ENCODE results near the gene VEGFC.

VEGFC gene

DNA sequence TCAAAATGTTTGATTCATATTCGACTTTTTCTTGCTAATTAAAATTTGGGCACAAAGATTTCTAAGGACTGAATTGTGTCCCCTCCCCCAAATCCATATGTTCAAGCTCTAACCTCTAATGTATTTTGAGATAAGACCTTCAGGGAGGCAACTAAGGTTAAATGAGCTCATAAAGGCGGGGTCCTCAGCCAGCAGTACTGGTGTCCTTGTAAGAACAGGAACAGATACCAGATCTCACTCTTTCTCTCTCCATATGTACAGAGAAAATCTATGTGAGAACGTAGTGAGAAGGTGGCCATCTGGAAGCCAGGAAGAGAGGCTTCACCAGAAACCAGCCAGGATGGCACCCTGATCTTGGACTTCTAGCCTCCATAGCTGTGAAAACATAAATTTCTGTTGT is 116.9 kb downstream of the VEGFC start:
- DNase-seq: no peak

DNA sequence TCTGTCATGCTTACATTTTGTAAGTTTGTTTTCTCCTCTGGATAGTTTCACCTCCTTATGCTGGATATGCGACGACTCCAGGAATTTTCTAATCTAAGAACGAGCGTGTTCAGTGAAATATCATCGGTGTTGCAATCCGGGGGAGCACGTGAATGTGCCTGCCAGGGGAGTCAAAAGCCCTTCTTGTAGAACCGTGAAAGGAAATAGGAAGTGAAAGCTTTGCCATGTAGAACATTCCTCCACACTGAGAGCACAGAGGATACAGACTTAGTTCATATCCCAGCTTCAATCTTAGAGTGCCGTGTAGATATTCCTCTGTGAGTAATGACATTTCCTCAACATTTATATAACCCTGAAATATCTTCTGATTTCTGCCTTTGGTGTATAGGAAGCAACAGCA is 121.2 kb downstream of the VEGFC start:
- no peak for DNase-seq

DNA sequence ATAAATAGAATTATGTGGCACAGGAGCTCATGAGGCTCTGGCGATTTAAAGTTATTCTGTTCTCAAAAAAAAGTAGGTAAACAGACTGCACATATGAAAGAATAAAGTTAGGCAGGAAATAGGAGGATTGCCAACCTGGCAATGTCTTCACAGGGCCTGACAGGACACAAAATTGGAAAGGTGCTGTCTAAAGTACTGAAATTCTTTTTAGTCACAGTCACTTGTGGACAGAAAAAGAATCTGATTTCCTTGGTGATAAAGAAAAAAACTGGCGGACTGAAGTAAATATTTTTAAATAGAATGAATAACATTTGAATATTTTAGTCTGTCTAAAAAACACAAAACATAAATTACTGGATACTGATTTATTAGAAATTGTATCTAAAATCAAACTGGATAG is 124.4 kb downstream of the VEGFC start:
- no peak for DNase-seq

DNA sequence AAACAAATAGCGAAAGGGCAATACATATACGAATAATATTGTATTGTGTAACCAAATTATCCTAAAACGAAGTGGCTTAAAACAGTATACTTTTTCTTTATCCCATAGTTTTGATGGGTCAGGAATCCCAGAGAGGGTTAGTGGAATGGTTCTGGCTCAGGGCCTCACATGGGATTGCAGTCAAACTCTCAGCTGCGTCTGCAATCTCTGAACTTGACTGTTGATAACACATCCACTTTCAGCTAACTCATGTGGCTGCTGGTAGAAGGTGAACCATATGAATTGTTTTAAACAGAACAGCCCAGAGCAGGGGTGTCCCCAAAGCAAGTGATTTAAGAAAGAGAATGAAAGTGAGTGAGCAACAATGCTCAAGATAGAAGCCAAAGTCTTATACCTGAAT is 127.8 kb downstream of the VEGFC start:
- DNase-seq: no peak

DNA sequence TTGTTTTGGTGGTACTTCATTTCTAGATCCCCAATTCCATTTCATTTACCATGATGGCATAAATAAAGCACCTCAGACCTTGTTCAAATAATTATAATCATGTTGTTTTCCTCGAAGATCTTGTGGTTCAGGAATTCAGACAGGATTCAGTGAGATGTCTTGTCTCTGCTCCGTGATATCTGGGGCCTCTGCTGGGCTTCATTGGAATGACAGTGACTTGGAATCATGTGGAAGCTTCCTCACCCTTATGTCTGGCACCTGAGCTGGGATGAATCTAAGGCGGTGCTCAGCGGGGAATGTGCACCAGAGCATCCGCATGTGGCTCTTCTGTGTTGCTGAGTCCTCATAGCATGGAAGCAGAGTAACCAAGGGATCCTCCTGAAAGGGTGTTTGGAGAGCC is 132.2 kb downstream of the VEGFC start:
- DNase-seq: no peak

DNA sequence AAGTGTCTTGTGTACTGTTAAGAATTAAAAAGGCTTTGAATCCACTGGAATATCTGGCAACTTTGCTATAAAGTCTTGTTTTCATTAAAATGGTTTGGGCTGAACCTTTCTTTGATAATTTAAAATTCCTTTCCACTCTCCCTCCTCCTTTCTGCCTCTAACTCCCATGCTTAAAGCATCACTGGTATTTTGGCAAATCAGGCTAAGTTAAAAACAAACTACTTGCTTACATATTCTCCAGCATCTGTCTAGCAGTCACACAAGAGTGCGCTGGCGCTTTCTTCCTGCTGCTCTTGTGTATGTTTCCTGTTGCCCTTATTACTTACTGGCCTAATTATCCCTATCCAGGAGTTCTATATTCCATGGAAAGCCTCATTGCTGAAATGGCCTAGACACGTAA is 136.6 kb downstream of the VEGFC start:
- no peak for DNase-seq

DNA sequence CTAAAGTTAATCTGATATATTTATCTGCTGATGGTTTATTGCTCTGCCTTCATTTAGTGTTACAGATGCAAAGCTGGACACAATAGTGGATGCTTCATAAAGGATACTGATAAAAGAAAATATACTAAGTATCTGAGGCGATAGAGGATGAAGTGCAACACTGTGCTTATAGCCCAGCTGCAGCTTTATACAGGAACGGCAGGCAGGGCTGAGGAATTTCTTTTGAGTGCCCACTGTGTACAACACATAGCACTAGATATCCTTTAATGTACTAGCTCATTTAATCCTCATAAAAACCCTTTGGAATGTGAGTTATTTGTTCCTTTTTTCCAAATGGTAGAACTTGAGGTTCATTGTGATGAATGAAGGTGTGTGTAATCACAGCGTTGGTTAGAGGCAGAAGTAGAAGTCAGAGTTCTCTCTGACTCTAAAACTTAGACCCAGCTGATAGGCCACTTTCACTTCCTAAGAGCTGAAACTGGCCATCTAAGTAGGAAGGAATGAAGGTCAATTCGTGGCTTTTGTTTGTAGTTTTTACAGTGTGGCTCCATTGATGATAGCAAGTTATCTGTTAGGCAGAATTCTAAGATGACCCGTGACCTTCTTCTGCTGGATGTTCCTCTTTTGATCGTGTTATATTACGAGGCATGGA is 138.0 kb downstream of the VEGFC start:
- DNase-seq: no peak

DNA sequence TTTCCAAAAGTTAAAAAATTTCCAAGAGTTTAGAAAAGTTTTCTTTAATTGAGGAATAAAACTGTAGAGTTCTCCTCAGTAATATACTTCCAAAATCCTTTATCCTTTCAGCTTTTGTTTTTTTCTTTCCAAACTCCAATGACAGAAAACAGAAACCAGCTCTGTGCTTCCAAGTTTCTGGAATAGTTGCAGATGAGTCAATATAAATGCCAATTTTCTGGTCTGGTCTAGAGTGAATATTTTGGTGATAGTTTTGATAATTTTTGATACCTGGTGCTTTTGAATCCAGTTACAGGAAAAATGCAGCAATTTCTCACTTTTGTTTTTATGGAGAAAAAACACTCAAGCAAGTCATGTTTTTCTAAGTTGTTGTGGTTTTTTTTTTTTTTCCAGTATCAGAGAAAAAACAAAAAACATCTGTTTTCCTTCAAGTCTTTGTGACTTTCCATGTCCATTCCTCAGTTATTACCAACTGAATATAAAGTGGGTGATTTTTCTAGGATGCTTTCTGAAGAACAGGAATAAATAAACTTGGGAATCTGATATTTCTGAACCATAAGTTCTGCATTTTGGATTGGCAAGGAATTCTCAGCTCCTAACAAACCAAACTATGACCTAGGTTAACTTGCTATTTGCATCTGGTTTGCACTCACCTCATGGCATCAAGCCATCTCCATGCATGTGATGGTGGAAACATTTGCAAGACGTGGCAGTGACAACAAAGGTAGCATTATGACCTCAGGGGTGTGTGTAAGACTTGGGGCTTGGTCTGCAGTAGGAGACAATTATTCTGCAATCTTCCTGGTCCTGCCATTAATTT is 139.1 kb downstream of the VEGFC start:
- DNase-seq: no peak

DNA sequence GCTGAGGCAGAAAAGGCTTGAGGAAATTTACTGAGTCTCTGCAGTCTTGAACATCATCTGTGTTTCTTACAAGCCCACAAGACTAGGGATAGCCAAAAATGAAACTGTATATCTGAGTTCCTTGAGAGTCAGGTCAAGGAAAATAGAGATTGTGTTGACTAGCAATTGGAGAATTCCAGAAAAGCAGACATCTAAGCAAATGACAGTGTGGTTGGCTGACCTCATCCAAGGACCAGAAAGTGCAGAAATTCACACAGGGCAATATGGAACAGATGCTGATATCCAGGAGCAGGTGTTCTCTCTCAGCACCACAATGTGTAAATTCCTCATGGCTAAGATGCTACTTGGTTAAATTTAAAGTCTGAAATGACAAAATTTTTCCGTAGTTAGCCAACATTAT is 146.4 kb downstream of the VEGFC start:
- DNase-seq: no peak

DNA sequence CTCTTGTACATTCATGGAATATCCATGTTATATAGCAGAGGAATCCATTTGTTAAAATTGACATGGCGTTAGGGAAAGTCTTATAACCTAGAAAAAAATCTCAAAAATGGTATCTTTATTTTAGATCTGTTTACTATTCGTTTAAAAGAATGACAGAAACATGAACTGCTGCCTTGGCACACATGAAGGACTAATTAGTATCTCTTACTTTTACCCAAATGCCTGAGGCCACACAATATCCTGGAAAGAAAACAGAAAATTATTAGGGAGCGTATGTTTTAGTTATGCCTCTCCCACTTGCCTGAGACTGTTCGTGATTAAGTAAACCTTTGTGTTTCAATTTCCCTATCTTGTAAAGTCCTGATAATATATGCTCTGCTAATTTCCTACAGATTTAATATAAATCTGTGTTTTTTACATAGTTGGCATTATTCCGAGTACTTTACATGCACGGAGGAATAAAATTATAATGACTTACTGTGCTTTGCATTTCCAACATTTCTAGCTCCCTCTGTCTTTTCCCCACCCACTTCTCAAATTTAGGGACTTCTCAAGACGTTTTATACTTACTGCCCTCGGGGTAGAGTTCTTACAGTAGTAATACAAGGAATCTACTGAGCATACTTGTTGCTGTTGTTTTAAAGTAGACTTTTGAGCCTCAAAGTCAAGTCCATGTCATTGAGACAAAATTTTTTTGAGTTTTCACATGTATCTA is 147.3 kb downstream of the VEGFC start:
- no peak for DNase-seq

DNA sequence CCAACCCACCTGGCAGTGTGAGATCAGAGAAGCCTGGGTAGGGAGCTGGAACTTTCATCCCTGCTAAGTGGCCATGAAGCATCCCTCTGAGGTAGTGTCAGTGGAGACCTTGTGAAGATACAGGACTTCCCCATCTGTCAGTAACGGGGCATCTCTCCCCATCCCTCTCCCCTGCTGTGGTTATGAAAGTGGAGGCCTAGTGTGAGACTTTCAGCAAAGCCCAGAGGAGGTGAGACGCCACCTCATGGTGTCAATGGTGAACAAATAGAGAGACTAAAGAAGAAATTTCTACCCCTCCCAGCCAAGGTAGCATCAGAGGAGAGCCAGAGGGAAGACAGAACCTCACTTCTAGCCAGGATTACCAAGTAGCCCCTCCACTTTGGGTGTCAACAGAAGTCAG is 150.2 kb downstream of the VEGFC start:
- DNase-seq: no peak

DNA sequence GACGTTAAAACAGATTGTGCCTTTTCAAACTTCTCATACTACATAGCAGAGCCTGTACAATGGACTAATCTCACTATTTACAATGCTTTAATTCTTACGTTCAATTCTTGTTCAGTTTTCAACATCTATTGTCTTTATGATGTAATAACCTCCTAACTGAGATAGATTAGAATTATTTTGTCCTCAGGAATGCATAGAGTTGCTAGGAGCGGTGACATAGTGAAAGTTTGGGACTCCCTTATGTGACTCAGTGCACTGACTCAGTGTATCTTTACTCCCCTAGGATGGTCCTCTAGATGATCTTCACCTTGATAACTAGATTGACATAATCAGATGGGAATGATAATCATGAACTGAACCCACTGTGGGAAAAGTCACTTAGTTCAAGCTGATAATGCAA is 151.5 kb downstream of the VEGFC start:
- DNase-seq: no peak

DNA sequence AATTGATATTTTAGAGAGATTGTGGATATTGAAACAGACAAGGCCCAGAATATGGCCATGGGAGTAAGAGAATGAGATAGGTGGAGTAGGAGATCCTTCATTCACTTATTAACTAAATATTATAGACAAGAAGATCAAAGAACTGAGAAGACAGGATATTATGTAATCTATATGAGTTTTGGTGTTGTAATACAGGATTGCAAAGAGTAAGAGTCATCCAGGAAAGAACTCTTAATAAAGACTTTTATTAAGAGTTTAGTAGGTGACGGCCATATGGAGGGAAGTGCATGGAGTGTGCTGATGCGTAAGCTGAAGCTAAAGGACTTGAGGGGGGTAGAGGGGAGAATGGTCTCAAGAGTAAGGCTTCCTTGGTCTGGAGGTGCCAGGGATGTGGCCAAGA is 153.7 kb downstream of the VEGFC start:
- DNase-seq: no peak

DNA sequence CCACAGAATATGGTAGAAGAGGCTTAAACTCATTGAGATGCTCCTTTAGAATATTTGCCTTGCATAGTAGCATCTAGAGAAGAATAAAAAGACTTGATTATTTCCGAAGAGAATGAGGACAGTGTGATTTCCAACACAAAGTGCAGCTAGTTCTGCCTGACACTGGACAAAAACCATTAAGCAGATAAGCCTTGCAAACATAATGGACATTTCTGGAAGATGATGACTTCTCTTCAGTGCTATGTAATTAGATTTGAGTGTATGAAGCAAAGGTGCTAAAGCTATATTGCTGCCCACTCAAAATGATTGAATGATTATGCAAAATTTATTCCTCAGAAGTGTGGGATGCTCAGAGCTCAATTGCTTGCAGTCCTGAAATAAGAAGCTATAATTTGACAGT is 156.4 kb downstream of the VEGFC start:
- DNase-seq: no peak

DNA sequence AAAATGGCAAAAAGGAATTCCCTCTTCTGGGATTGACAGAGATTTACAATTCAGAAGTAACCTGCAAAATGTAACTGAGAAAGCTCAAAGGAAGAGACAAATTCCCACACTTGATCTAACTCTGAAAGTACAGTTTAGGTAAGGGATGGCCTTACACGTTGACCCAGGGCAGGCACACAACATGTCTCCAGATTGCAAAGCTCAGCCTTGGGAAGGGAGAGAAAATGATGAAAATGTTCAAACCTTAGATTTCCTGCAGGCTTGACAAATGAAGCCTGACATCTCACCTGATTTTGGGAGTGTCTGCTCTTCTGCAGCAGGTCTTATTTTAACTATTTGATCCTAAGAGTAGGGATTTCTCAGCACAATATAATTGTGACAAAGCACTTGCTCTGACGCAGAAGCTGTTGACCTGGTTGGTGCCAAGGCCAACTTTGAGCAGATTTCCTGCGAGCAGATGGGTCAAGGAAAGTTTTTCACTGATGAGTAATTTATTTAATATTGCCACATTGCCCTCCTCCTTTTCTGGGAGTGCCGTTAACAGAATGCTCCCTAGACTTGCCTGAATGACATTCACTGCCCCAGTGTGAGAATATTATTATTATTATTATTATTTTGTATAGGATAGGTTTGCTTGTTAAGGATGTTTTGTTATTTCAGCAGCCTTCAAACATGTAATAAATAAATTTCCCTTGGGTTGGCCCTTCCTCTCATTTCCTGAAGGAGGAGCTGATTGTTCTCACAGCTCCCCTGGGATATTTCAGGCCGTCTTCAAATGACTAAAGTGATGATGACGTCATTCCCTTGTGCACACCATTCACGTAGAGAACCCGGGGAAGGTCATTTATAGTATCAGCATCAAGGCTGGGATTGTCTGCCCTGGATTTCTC is 157.1 kb downstream of the VEGFC start:
- DNase-seq: no peak
